ENCODE measurements around the gene C2orf72.

The C2orf72 gene

DNA sequence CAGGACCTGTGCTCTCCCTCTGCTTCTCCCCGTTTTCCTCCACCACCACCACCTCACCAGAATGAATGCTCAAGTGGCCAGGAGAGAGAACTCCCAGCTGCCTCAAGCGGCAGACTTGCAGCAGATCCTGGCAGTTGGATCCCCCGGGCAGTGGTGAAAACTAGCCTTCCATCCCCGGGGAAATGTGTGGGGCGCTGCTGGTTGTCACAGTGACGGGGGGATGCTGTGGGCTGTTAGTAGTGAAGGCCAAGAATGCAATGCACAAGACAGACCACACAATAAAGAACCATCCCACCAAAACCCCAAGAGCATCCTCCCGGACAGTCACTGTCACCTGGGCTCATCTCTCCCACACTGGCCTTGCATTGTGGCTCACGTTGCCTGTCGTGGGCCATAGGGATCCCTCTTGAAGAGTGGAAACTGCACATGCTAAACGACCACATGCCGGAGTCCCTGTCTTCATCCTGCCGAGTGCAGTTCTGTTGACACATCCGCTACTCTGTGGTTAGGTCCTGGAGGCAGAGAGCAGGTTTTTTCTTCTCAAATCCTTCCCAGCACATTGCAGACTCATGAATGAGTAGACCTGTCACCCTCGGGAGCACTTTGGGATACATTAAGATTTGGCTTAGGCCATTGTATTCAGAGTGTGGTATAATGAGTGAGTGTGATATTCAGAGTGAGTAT, 27.9 kb upstream of the C2orf72 start:
- H2AFZ ChIP-seq (ENCODE audit: low read length): no peak overlapping the region
- DNase-seq: no peak
- H3K9me2 ChIP-seq (replicated peaks; ENCODE audit: insufficient read depth, low read length): no peaks in the 10 kb centered on the region
- H3K79me2 ChIP-seq (ENCODE audit: low read length): no peaks in the 10 kb centered on the region
- no peak overlapping the region for H3K9ac ChIP-seq (ENCODE audit: low read length)
- H4K20me1 ChIP-seq (ENCODE audit: insufficient read depth, low read length): no peaks in the 10 kb centered on the region
- H3K27ac ChIP-seq (ENCODE audit: low read length): no peak overlapping the region
- H3K4me1 ChIP-seq (ENCODE audit: low read length): no peaks in the 10 kb centered on the region
- no peaks in the 10 kb centered on the region for H3K27me3 ChIP-seq (replicated peaks; ENCODE audit: insufficient read depth, low read length)
- no peaks in the 10 kb centered on the region for H3F3A ChIP-seq (ENCODE audit: insufficient read depth, low read length)
- TF ChIP-seq, protein P1, sequence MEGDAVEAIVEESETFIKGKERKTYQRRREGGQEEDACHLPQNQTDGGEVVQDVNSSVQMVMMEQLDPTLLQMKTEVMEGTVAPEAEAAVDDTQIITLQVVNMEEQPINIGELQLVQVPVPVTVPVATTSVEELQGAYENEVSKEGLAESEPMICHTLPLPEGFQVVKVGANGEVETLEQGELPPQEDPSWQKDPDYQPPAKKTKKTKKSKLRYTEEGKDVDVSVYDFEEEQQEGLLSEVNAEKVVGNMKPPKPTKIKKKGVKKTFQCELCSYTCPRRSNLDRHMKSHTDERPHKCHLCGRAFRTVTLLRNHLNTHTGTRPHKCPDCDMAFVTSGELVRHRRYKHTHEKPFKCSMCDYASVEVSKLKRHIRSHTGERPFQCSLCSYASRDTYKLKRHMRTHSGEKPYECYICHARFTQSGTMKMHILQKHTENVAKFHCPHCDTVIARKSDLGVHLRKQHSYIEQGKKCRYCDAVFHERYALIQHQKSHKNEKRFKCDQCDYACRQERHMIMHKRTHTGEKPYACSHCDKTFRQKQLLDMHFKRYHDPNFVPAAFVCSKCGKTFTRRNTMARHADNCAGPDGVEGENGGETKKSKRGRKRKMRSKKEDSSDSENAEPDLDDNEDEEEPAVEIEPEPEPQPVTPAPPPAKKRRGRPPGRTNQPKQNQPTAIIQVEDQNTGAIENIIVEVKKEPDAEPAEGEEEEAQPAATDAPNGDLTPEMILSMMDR (IDR thresholded peaks at IDR 0.05; ENCODE audit: low read length): no peak
- no peak for TF ChIP-seq EZH2phosphoT487 (IDR thresholded peaks at IDR 0.05; ENCODE audit: low read length)
- no peak for TF ChIP-seq EZH2 (optimal IDR thresholded peaks at IDR 0.05; ENCODE audit: low read depth, low read length)
- no peaks in the 10 kb centered on the region for H3K36me3 ChIP-seq (replicated peaks; ENCODE audit: insufficient read depth, low read length)
- H3K9me3 ChIP-seq (replicated peaks; ENCODE audit: insufficient read depth, low read length): no peaks in the 10 kb centered on the region
- no peak overlapping the region for H3K4me3 ChIP-seq (ENCODE audit: low read length)
- no peak overlapping the region for H3K4me2 ChIP-seq (ENCODE audit: low read depth, low read length)

DNA sequence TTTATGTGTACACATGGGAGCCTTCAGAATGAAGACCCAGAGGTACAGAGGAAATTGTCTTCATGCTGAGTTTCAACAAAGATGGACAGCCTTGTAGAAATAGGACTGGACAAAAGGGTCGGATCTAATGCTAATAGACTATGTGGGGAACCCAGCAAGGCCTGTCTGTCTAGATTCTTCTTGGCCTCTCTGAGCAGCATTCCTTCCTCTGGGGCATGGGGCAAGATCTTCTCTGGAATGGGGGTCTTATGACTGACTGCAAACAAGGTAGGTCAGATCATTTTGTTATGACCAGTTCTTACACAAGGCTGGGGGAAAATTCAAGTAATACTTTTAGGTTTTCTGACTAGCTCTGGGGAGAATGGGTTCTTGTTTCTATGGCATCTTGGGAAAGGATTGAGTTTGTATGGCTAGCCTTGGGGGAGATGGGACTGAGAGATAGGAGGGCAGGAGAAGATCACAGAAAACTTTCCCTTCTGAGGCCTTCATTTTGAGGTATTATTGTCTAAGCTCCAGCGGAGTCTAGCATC, 27.1 kb upstream of the C2orf72 start:
- no peaks in the 10 kb centered on the region for H3K27me3 ChIP-seq (replicated peaks; ENCODE audit: insufficient read depth, low read length)
- no peak overlapping the region for H3K27ac ChIP-seq (ENCODE audit: low read length)
- no peak overlapping the region for H3K4me3 ChIP-seq (ENCODE audit: low read length)
- no peaks in the 10 kb centered on the region for H3K36me3 ChIP-seq (replicated peaks; ENCODE audit: insufficient read depth, low read length)
- TF ChIP-seq EZH2 (optimal IDR thresholded peaks at IDR 0.05; ENCODE audit: low read depth, low read length) (no peak), EZH2phosphoT487 (IDR thresholded peaks at IDR 0.05; ENCODE audit: low read length) (no peak)
- TF ChIP-seq, protein P1 (IDR thresholded peaks at IDR 0.05; ENCODE audit: low read length): no peak
- H3K9me2 ChIP-seq (replicated peaks; ENCODE audit: insufficient read depth, low read length): no peaks in the 10 kb centered on the region
- no peak overlapping the region for H2AFZ ChIP-seq (ENCODE audit: low read length)
- no peaks in the 10 kb centered on the region for H3K79me2 ChIP-seq (ENCODE audit: low read length)
- no peak overlapping the region for H3K4me2 ChIP-seq (ENCODE audit: low read depth, low read length)
- no peaks in the 10 kb centered on the region for H3K4me1 ChIP-seq (ENCODE audit: low read length)
- no peaks in the 10 kb centered on the region for H3F3A ChIP-seq (ENCODE audit: insufficient read depth, low read length)
- no peak for DNase-seq
- H3K9me3 ChIP-seq (replicated peaks; ENCODE audit: insufficient read depth, low read length): no peaks in the 10 kb centered on the region
- H3K9ac ChIP-seq (ENCODE audit: low read length): no peak overlapping the region
- H4K20me1 ChIP-seq (ENCODE audit: insufficient read depth, low read length): no peaks in the 10 kb centered on the region

DNA sequence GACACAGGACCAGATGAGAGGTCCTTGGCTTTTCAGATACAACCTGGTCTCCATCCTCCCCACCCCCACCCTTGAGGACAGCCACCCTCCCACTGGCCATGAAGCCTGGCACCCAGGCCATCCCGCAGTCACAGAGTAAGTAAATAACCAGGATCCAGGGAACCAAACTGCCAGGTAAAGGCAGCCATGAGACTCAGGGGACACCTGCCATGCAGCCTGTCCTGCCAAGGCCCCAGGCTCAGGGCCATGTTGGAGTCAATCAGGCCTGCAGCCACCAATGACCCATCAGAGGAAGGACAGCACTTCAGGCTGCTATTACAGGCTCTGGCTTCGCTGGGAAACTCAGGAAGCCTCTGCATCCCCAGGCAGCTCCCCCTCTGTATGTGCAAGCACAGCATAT, 25.8 kb upstream of the C2orf72 start:
- no peak for DNase-seq
- H3K27me3 ChIP-seq (replicated peaks; ENCODE audit: insufficient read depth, low read length): no peaks in the 10 kb centered on the region
- no peaks in the 10 kb centered on the region for H3F3A ChIP-seq (ENCODE audit: insufficient read depth, low read length)
- no peaks in the 10 kb centered on the region for H4K20me1 ChIP-seq (ENCODE audit: insufficient read depth, low read length)
- no peaks in the 10 kb centered on the region for H3K4me1 ChIP-seq (ENCODE audit: low read length)
- no peaks in the 10 kb centered on the region for H3K79me2 ChIP-seq (ENCODE audit: low read length)
- no peaks in the 10 kb centered on the region for H3K9me3 ChIP-seq (replicated peaks; ENCODE audit: insufficient read depth, low read length)
- no peak overlapping the region for H3K4me2 ChIP-seq (ENCODE audit: low read depth, low read length)
- H3K9me2 ChIP-seq (replicated peaks; ENCODE audit: insufficient read depth, low read length): no peaks in the 10 kb centered on the region
- H2AFZ ChIP-seq (ENCODE audit: low read length): no peak overlapping the region
- no peak overlapping the region for H3K4me3 ChIP-seq (ENCODE audit: low read length)
- no peak overlapping the region for H3K27ac ChIP-seq (ENCODE audit: low read length)
- H3K9ac ChIP-seq (ENCODE audit: low read length): no peak overlapping the region
- no peak for TF ChIP-seq EZH2 (optimal IDR thresholded peaks at IDR 0.05; ENCODE audit: low read depth, low read length)
- TF ChIP-seq EZH2phosphoT487 (IDR thresholded peaks at IDR 0.05; ENCODE audit: low read length): no peak
- TF ChIP-seq, protein P1 (IDR thresholded peaks at IDR 0.05; ENCODE audit: low read length): no peak
- H3K36me3 ChIP-seq (replicated peaks; ENCODE audit: insufficient read depth, low read length): no peaks in the 10 kb centered on the region
